HG03108 (cell line): ENCODE results near the gene HMGCL.
"Not testable (repeated sequence)": the region's sequence is repeated elsewhere in the genome, so short reads cannot be mapped to it uniquely, and the experiment has no call there.

ENCODE experiments used
- ATAC-seq: cut with Tn5 transposase; IDR thresholded peaks from one replicate; pipeline ENCODE4 v1.9.1; 2021; ENCODE audit warnings: moderate library complexity; ENCODE audit not compliant: unreplicated experiment

Gene HMGCL

GRCh38 chr1:23799570-23800399 is 25.4 kb downstream of the HMGCL start:
- ATAC-seq: no peak

GRCh38 chr1:23799255-23799569 is 26.0 kb downstream of the HMGCL start:
- no peak for ATAC-seq

GRCh38 chr1:23798662-23799142 is 26.5 kb downstream of the HMGCL start:
- no peak for ATAC-seq

- no peak for ATAC-seq
Observed at GRCh38 chr1:23797478-23798448, 27.5 kb downstream of the HMGCL start.

GRCh38 chr1:23796466-23797271 is 28.6 kb downstream of the HMGCL start:
- no peak for ATAC-seq

GRCh38 chr1:23795676-23796465 is 29.4 kb downstream of the HMGCL start:
- no peak for ATAC-seq

- not testable (repeated sequence) for ATAC-seq
Observed at GRCh38 chr1:23794732-23795182, 30.5 kb downstream of the HMGCL start.

GRCh38 chr1:23793861-23794731 is 31.1 kb downstream of the HMGCL start:
- no peak for ATAC-seq

- ATAC-seq: no peak
Observed at GRCh38 chr1:23793018-23793781, 32.0 kb downstream of the HMGCL start.

GRCh38 chr1:23792151-23792945 is 32.9 kb downstream of the HMGCL start:
- ATAC-seq: no peak

GRCh38 chr1:23791516-23792047 is 33.6 kb downstream of the HMGCL start:
- no peak for ATAC-seq

- peak; percentile 64 for ATAC-seq
Observed at GRCh38 chr1:23790696-23791515, 34.3 kb downstream of the HMGCL start, which contains the start of gene LYPLA2. LYPLA2 (plus strand) TSS chr1:23791145; CDS start chr1:23792683, 1,538 bp downstream.

- ATAC-seq: no peak
Observed at GRCh38 chr1:23788695-23789094, 36.5 kb downstream of the HMGCL start.

- no peak for ATAC-seq
Observed at GRCh38 chr1:23787701-23788100, 37.5 kb downstream of the HMGCL start.

- no peak for ATAC-seq
Observed at GRCh38 chr1:23784846-23785245, 40.4 kb downstream of the HMGCL start.

GRCh38 chr1:23783141-23783540 is 42.1 kb downstream of the HMGCL start:
- ATAC-seq: not testable (repeated sequence)
